ENCODE results near the gene KLKB1.

- TF ChIP-seq CTCF (IDR thresholded peaks at IDR 0.05) (no peak), ZFX (IDR thresholded peaks at IDR 0.05; ENCODE audit: borderline replicate concordance) (no peak)
These were observed 70.8 kb downstream of the KLKB1 start for GRCh38 chr4:186298031-186298647.
